Glomerular endothelial cell (primary cell): Measurements from ENCODE around the gene ABCD1. TPM values are rescaled to one million over a fixed set of nuclear protein-coding genes. Genes with fewer than 3 reads are reported as not detected.
"Not testable (repeated sequence)": the region's sequence is repeated elsewhere in the genome, so short reads cannot be mapped to it uniquely, and the experiment has no call there.

Source experiments
- DNase-seq: peaks from one replicate; pipeline ENCODE4 v3.0.0-alpha.2; 2011; ENCODE audit warnings: low read depth, low spot score; ENCODE audit errors: extremely low read depth
- total RNA-seq: library from RNA; depleted of rRNA; stranded (reverse); fragments of >200 nt; gene quantifications from 2 replicates; pipeline ENCODE4 v1.2.3, GENCODE V29; 2015

Gene ABCD1
- total RNA-seq, 1 donor from 2014 or later: 20.9 TPM

DNA sequence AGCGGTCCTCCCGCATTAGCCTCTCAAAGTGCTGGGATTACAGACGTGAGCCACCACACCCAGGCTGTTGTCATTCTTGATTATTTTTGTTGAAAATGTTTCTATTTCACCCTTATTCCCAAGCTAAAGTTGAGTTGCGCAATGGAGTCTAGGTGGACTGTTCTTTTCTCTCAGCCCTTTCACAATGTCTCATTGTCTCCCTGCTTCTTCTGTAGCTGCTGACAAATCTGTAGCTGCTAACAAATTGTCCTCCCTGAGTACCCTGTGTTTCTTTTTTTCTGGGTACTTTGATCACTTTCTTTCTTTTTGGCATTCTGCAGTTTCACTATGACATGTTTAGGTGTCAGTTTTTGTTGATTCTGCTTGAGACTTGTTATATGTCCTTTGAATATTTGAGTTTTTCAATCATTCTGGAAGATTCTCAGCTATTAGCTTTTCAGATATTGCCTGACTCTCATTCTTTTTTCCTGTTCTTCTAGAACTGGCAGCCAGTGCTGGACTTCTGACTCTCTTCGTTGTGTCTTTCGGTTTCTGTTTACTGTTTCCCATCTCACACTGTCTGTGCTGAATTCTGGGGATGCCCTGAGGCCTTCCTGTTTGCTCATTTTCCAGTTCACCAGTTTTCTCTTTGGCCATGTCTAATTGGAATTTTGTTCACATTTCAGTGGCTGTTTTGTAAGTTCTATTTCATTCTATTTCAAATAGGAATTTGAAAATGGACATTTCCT is 6.6 kb downstream of the ABCD1 start:
- no peak for DNase-seq

DNA sequence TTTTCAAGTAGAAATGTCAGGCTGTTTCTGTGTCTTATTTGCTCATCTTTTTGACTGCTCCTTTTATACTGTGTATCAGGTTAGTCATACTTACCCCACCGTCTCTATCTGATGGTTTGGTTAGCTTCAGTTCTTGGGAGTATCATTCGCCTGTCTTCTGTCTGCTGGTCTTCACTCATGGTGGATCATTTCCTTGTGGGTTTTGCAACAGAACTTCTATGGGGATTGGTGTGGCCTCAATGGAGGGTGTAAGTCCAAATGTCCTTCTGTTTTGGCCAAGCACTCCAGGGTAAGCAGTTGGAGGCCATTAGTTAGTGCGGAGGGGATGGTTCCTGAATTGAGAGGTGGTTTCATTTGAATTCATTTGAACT is 7.2 kb downstream of the ABCD1 start:
- DNase-seq: no peak

DNA sequence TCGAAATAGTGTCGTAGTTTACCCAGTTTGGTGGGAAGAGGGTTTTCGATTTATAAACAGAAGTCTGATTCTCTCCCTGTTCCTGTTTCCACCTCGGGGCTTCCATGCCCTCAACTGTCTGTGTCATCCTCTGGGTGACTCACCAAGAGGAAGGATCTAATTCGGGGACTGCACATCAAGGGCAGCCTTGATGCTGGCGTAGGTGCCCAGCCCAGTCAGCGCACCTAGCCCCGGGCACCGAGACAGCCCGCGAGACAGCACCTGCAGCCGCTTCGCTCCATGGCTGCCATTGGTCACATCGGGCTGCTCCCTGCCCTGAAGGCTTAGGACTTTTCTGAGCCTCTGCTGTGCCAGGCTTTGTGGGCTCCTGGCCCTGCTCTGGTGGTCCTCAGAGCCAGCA is 7.7 kb downstream of the ABCD1 start:
- DNase-seq: no peak

DNA sequence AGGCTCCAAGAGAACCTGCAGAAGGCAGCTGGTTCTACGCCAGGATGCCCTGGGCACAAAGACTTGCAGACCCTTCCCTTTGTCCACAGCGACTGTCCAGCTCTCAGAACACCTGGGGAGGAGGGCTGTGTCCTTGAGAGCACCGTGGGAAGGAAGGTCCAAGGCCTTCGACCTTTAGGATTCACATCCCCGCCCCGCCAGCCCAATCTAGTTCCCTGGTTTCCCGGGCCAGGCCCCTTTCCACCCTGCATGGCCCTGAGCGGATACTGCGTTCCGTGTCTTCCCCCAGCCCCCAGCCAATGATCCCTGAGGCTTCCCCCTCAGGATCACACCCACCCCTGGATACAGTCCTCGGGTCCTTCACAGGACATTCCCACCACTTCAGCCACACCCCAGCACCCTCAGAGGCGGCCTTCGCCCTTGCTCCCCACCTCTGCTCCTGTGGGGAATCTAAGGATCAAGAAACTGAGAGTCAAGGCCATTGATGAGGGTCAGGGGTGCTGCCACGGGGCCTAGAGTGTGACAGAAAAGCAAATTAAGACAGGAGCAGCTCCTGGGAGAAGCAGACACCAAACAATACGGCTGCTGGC is 9.1 kb downstream of the ABCD1 start:
- DNase-seq: no peak

DNA sequence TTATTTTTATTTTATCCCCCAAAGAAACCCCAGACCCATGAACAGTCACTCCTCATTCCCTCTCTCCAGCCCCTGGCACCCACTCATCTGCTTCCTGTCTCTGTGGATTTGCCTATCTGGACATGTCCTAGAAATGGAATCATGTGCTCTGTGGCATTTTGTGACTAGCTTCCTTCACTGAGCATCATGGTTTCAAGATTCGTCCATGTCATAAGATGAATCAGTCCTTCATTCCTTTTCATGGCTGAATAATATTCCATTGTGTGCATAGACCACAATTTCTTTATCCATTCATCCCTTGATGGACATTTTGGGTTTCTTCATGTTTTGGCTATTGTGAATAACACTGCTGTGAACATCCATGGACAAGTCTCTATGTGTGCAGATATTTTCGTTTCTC is 10.2 kb downstream of the ABCD1 start:
- DNase-seq: no peak

DNA sequence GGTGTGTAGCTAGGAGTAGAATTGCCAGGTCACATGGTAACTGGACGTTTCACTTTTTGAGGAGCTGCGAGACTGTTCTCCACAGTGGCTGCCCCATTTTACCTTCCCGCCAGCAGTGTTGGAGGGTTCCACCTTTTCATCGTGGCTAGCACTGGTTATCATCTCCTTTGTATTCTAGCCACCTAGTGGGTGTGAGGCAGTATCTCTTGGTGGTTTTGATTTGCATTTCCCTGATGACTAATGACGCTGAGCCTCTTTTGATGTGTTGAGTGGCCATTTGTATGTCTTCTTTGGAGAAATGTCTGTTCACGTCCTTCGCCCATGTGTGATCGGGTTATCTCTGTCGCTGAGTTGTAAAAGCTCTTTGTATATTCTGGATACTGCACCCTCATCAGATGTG is 10.6 kb downstream of the ABCD1 start:
- DNase-seq: no peak

DNA sequence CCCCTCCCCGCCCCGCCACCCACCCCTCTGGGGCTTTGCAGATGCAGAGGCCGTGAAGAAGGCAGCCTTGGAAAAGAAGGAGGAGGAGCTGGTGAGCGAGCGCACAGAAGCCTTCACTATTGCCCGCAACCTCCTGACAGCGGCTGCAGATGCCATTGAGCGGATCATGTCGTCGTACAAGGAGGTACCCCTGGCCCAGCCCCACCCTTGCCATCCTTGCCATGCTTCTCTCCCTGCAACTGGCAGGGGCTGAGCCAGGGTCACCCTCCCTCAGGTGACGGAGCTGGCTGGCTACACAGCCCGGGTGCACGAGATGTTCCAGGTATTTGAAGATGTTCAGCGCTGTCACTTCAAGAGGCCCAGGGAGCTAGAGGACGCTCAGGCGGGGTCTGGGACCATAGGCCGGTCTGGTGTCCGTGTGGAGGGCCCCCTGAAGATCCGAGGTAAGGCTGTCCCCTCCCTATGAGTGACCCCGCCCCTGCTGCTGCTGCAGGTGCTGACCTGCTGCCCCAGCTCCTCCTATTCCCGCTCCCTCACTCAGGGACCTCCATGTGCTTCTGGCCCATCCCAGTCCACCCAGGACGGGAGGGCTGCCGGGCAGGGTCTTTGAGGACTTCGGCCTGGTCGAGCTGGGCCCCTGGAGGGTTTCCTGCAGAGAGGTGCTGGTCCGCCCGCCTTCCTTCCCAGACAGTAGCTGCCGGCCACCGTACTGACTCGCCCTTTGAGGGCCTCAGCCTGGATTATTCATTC is 11.6 kb downstream of the ABCD1 start:
- DNase-seq: no peak

DNA sequence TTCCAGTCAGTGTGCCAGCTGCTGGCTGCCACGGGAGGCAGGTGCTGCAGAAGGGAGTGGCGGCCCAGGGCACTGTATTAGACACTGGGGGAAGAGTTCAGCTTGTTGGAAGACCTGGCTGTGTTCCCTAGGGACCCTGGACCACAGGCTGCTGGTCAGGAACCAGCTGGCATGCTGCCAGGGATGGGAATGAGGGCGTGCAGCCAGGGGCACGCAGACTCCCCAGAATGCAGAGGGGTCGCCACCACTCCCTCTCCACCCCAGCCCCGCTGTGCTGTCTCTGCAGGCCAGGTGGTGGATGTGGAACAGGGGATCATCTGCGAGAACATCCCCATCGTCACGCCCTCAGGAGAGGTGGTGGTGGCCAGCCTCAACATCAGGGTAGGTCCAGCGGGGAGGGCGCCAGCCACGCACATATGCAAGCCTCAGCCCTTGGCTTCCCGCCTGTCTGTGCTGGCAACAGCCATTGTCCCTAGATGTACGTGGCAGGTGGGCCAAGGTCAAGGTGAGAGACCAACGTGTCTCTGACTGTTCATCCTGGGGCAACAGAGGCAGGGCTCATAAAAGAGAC is 12.3 kb downstream of the ABCD1 start:
- DNase-seq: no peak

DNA sequence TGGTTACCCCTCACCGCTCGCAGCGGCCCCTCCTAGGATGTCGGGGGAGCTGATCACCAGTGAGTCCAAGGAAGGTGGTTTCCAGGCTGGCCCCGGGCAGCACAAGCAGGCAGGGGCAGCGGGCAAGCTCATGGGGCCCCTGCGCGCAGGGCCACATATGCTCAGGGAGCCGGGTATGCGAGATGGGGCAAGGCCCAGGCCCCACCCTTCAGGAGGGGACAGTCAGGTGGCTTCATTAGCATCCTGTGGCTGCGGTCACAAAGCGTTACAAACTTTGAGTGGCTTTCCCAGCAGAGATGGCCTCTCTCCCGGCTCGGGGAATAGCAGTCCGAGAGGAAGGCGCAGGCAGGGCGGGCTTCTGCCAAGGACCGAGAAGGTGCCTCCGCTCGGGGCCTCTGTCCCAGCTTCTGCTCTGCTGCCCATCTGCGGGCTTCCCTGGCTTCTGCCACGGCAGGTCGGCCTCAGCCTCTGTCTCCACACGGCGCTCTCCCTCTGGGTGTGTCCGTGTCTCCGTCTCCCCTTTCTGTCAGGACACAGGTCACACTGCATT is 13.5 kb downstream of the ABCD1 start:
- no peak for DNase-seq

DNA sequence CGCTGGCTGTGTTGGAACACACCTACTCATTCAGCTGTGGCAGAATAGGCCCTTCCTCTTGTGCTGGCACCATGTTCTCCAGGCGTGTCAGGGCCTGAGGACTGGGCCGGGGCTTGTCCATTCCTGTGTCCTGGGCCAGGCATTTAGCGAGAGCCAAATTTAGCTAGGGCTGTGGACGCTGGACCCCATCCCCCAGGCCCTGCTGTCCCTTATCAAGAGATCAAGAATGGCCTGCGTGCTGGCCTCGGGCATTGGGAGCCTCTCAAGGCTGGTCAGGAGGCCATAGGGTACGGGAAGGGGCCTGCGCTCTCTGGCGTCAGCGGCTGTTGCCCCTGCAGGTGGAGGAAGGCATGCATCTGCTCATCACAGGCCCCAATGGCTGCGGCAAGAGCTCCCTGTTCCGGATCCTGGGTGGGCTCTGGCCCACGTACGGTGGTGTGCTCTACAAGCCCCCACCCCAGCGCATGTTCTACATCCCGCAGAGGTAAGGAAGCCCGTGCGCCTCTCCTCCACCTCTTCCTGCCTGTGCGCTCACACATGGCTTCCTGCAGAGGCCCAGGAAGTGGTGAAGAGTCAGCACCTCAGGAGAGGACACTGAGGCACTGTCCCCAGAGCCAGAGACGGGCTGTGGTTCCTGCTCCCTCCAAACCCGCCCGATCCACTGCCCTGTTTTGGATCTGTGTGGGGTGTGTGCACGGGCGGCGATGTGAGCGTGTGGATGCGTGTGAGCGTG is 15.3 kb downstream of the ABCD1 start:
- DNase-seq: no peak

DNA sequence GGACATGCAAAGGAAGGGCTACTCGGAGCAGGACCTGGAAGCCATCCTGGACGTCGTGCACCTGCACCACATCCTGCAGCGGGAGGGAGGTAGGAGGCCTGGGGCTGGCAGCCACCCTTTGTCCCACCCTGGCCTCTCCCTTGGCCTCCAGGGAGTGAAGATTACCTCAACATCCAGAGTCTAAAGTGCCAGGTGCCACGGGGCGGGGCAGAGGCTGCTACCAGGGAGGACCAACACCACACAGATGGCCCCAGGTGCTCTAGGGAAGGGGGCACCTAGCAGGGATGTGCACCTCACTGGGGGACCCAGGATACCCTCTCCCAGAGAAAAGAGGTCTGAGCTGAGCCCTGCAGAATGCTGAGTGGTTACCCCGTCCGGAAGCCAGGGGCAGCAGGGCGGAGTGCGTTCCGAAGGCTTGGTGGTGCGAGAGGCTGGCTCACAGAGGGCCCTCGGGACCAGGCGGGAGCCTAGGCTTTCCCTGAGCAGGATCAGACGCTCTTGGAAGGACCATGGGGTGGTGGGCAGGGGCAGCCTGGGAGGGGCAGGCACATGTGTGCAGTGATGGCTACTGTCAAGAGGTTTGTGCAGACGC is 16.1 kb downstream of the ABCD1 start:
- no peak for DNase-seq

DNA sequence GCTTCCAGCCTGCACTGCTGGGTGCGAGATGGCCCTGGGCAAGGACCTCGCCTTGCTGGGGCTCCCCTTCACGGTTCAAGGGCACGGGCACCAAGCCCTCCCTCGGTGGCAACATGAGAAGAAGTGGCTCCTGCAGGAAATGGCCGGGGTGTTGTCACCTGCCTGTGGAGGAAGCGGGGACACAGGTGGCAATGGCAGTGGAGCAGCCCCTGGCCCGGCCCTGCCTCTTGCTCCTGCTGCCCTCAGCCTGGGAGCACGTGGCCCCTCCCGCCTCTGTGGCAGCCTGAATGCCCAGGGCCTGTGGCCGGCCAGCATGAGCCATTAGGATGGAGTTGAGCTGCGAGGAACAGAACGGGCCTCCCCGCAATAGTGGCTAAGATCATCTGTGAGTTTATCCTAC is 16.8 kb downstream of the ABCD1 start:
- DNase-seq: no peak

DNA sequence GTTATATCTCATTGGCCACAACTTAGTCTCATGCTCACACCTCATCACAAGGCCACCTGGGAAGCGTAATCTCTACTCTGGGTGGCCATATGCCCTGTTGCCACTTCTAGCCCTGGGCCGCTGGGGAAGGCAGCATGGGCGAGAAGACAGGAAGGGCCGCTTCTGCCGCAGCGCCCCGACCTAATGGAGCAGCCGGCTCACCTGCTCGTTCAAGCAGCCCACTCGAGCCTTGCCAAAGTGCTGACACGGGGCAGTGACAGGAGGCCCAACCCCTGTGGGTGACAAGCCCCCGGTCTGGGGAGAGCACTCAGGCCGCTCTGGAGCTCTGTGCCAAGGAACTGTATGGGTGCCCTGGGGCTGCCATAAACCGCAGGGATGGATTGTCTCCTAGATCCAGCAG is 17.5 kb downstream of the ABCD1 start:
- DNase-seq: not testable (repeated sequence)

DNA sequence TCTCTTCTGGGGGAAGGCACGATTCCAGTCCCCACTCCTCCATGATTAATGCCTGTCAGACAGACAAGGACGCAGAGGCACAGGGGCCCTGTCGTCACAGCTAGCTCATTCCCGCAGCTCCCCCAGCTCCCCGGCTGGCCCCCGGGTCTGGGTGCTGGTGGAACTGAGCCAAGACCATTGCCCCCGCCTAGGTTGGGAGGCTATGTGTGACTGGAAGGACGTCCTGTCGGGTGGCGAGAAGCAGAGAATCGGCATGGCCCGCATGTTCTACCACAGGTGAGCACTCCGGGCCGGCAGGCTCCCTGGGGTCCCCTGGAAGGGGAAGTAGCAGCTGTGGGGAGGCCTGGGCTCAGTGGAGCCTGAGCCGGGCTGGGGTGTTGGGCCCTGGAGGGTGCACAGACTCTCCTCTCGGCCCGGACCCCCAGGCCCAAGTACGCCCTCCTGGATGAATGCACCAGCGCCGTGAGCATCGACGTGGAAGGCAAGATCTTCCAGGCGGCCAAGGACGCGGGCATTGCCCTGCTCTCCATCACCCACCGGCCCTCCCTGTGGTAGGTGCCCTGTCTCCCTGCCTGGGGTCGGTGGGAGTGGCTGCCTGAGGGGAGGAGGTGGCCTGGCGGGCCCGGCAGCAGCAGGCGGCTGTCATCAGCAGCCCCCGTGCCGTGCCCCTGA is 18.3 kb downstream of the ABCD1 start:
- DNase-seq: not testable (repeated sequence)

DNA sequence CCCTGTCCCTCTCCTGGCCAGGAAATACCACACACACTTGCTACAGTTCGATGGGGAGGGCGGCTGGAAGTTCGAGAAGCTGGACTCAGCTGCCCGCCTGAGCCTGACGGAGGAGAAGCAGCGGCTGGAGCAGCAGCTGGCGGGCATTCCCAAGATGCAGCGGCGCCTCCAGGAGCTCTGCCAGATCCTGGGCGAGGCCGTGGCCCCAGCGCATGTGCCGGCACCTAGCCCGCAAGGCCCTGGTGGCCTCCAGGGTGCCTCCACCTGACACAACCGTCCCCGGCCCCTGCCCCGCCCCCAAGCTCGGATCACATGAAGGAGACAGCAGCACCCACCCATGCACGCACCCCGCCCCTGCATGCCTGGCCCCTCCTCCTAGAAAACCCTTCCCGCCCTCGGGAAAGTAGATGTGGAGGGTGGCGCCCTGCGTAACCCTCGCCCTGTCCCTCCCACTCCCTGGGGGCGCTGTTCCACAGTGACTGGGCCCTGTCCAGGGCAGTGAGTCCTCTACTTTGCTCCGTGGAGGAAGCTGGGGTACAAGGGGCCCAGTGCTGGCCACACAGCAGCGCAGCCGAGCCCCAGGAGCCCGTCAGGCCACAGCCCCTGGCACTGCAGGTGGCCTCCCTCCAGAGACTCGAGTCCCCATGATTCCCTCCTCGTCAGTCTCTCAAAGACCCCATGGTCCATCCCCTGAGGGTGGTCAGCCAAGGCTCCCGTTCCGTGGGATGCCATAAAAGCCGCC is 19.0 kb downstream of the ABCD1 start:
- DNase-seq: not testable (repeated sequence)

DNA sequence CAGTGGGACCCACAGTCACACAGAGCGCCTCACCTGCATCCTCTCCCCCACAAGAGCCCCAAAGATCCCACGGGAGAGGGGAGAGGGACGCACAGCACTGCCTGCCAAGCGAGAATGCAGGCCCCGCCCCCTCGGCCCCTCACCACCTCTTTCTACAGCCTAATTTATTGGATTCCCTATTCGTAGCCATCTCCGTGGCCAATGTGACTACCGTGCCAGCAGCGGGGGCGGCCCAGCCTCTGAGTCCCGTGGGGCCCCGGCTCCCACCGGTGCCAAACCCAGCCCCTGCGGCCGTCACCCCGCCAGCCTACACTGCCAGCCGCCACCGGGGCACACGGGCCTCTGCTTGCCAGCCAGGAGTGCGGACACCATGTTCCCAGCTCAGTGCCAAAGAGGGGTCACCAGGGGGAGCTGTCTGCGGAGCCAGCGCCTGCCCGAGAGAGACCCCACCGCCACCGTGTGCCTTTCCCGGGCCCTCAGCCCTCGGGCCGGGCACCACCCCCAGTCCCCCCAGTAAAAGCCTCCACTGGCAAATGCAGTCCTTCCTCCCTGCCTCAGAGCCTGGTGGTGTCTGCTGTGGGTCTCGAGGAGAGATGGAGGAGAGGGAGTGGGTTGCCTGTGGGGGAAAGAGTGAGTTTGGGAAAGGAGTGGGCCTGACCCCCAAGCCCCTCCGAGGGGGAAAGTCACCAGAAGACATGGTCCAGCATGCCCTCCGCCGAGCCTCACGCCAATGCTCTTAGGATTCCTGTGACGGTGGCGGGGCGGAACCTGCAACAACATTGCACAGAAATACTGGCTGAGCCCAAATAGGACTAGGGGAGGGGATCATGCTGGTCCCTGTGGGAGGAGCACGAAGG is 19.8 kb downstream of the ABCD1 start:
- no peak for DNase-seq

DNA sequence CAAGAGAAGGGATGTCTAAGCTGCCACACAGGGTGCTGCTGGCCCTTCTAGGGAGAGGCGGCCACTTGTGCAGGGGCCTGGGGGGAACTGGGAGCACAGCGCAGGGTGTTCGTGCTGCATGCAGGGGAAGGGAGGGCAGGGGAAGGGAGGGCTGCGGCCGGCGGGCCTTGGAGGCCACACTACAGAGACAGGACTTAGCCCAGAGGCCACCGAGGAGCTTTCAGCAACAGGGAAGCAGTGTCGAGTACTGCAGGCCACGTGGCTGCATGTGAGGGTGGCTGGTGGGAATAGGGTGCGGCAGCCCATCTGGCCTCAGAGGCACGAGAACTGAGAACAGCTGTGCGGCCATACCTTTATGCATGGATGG is 20.4 kb downstream of the ABCD1 start:
- not testable (repeated sequence) for DNase-seq

DNA sequence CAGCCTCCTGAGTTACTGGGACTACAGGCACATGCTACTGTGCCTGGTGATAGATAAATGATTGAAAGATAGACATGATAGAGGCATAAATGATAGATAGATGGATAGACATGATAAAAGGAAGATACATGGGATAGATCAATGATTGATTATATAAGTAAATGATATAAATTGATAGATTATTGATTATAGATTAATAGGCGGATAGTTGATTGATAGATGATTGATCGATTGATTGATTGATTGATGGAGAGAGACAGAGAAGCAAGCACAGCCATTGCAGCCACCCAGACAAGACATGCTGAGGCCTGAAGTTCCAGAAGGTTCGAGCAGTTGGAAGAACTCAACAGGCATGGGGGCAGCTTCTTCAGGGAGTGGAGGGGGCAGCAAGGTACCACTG is 21.7 kb downstream of the ABCD1 start:
- DNase-seq: no peak
